CD1c-positive myeloid dendritic cell (primary cell): ENCODE measurements around the gene TNPO2.
"Not testable (repeated sequence)": the region's sequence is repeated elsewhere in the genome, so short reads cannot be mapped to it uniquely, and the experiment has no call there.

ENCODE experiments used
- DNase-seq: peaks from one replicate; pipeline ENCODE4 v3.0.0-alpha.2; 2016; ENCODE audit errors: extremely low spot score

TNPO2 gene

GRCh38 chr19:12736995-12737834 is 13.5 kb upstream of the TNPO2 start, which contains the start of gene GET3:
Gene GET3, plus strand, starts transcription at chr19:12737497. Its CDS starts 9 bp downstream, at chr19:12737506.
- DNase-seq = peak; percentile 95

DNA sequence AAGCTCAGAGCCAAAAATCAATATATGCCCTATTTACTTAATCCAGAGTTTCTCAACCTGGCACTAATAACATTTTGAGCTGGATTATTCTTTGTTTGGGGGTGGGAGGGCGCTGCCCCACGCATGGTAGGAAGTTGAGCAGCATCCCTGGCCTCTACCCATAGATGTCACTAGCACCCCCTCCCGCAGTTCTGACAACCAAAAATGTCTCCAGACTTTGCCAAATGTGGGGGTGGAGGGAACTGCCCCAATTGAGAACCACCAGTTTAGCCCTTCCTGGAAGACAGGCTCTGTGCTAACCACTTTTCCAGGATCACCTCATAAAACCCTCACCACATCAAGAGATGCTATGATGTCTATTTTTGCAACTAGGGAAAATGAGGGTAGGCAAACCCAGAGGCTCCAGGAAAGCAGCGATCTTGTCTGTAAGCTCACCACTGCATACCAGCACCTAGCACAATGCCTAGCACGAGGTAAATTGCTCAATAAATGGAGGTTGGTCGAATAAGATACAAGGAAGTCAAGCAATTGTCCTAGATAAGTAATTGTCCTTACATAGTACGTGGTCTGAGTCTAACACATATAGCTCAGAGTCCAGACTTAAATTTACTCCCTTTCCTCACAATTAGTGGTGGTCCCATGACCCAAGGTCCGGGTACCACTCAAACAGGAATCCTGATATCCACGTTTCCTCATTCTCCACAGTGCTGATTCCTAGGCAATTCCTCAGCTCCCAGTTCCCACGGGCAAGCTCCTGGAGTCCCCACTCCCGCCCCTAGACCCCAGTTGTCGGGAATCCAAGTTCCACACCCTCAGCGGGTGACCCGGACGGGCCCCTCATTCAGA is 9.9 kb upstream of the TNPO2 start:
- peak; percentile 62 for DNase-seq

DNA sequence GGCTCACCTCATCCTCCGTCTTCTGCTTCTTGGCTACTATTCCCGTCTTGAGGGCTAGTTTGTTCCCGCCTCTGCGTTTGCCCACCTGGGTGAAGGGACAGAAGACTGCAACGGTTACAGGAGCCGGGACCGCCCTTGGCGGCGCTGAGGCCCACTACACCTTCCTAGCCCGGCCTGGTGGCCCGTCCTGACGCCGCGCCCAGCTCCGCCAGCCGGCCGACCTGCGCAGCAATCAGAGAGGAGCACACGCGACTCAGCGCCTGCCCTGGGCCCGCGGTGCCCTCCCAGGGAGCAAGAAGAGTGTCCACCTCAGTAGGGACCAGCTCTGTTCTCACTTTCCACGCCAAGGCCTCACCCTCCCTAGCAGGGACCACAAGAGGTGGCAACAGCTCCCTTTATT is 7.6 kb upstream of the TNPO2 start:
- no peak for DNase-seq

DNA sequence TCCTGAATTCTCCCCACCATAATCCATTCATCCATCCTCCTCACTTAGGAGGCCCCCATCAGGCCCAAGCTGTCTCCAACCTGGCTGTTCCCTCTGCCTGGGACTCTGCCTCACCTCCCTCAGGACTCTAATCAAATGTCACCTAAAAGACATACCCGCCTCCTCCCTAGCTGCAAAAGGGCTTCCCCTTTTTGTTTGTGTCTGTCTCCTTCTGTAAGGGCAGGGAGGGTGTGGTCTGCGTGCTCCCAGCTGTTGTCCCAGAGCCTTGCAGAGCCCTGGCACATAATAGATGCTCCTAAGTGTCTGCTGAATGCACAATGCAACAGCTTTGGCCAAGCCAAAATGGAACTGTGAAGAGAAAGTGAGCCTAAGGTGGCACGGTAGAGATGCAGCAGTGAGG is 6.3 kb upstream of the TNPO2 start:
- DNase-seq = peak; percentile 17

GRCh38 chr19:12727745-12728433 is 4.2 kb upstream of the TNPO2 start:
- no peak for DNase-seq

DNA sequence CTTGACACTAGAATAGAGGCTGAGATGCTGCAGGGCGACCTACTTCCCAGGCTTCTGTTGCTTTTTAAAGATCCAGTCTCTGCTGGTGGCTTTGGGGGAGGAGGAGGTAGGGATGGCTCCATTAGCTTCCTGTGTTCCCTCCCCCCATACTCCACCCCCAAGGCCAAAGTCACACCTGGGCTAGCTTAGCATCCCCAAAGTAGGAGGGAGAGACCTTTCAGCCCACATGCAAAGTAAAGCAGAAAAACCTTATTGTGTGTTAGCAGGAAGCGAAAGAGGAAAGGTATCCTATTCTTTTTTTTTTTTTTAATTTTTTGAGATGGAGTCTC is 3.2 kb upstream of the TNPO2 start:
- no peak for DNase-seq

GRCh38 chr19:12725612-12726011 is 1.9 kb upstream of the TNPO2 start:
- DNase-seq = not testable (repeated sequence)

- peak; percentile 7 for DNase-seq
These were observed 421 bp downstream of the TNPO2 start for GRCh38 chr19:12723381-12723640.

- DNase-seq = peak; percentile 99
These were observed 959 bp downstream of the TNPO2 start for GRCh38 chr19:12722566-12723380.

GRCh38 chr19:12721656-12722565 is 1.8 kb downstream of the TNPO2 start:
- DNase-seq = peak; percentile 27

DNA sequence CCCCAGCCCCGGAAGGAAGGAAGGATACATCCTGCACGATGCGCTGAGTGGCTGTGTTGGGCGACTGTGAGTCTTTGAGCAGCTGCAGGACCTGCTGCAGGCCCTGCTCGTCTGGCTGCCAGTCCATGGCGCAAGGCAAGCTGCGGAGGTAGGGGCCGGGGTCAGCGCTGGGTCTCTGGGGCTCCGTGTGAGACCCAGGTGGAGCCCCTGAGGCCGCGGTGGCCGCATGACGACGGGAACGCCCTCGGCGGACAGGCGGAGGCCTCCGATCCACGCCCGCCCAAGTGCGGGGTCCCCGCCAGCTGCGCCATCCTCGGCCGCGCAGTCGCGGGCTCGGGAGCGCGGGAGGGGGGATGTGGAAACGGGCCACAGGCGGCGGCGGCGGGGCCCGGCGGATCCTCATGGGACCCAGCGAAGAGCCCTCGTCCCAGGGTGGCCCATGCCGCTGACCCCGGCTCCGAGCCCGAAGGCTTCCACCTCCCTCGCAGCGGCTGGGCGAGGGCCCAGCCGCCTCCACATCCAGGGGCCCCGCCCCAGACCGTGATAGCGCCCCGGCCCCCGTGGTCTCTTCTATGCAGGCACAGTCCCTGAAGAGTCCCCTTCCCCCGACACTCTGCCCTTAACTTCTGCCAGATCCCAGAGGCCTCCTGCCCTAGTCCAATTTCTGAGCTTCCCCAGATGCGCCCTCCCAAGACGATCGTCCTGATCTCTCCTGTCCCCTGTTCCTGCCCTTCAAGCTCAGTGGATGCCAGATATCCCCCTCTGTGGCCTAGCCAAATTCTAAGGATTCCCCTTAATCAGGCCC is 2.7 kb downstream of the TNPO2 start:
- DNase-seq = no peak

DNA sequence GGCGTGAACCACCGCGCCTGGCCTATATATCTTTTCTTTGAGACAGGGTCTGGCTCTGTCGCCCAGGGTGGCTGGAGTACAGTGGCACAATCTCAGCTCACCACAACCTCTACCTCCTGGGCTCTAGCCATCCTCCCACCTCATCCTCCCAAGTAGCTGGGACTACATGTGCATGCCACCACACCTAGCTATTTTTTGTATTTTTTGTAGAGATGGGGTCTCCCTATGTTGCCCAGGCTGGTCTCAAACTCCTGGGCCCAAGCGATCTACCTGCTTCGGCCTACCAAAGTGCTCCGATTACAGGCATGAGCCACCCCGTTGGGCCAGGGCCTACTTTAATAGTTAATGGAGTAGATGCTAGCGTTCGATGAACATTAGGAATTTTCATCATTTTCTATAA is 3.4 kb downstream of the TNPO2 start:
- DNase-seq = no peak

DNA sequence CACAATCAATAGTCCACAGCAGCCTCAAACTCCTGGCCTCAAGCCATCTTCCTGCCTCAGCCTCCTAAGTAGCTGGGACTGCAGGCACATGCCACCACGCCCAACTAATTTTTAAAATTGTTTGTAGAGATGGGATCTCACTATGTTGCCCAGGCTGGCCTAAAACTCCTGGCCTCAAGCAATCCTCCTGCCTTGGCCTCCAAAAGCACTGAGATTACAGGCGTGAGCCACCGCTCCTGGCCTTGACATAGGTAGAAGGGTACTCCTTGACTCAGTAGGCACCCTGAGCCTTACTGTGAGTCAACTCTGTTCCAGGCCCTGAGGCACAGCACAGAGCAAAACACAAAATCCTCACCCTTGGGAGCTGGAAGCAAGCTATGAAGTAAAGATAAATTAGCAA is 7.8 kb downstream of the TNPO2 start:
- no peak for DNase-seq

GRCh38 chr19:12715102-12715501 is 8.6 kb downstream of the TNPO2 start:
- no peak for DNase-seq

GRCh38 chr19:12713304-12713703 is 10.4 kb downstream of the TNPO2 start:
- not testable (repeated sequence) for DNase-seq

- DNase-seq = not testable (repeated sequence)
These were observed 11.7 kb downstream of the TNPO2 start for GRCh38 chr19:12712077-12712476.

DNA sequence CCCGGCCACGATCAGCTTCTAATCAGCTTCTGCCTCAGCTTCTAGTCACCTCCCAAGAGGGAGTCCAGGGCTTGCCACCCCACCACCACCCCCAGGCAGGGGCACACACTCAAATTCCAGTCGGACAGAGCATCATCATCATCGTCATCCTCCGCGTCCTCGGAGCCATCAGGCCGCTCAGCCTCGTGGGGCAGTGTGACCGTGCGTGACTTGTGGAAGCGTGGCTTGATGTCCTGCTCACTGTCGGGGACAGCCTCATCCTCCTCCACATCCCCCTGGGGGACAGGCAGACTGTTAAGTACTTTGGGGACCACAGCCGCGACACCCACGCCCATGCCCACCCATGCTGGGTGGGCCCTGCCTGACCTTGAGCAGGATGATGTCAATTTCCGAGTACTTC is 12.5 kb downstream of the TNPO2 start:
- no peak for DNase-seq

GRCh38 chr19:12708641-12709040 is 15.1 kb downstream of the TNPO2 start:
- DNase-seq = no peak

DNA sequence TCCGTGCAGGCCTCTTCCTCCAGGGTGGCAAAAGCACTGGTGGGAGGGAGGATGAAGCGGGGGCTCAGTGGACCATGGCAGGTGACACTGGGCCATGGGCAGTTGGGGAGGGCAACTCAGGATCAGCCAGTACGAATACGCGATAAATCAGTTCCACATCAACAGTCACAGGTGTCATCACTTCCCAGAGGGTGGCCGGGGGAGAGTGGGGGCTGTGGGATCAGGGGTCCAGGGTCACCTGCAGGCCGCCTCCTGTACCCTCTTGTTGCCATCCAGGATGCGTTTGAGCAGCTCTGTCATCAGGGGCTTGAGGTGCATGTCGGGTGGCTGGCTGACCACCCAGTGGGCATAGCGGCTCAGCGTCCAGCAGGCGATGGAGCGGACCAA is 17.4 kb downstream of the TNPO2 start:
- no peak for DNase-seq
